Stomach (tissue), 9 donors: ENCODE results near the gene COG4. TPM values are rescaled to one million over a fixed set of nuclear protein-coding genes. Genes with fewer than 3 reads are reported as not detected.

Experiments
- DNase-seq, 2 donors: peaks; one replicate each; pipeline versions ENCODE4 v3.0.0 to v3.0.0-alpha.2; 2013 to 2019
- H3K27ac ChIP-seq, 5 donors: fragments of 200-600 bp in 4 of 5; sonication (generic) in 4 of 5; one replicate each; pipeline ENCODE4 v1.5.1; 2013 to 2019; ENCODE audit warnings: mild to moderate bottlenecking in 1 of 5, moderate library complexity in 1 of 5
- H3K27me3 ChIP-seq, 3 donors: fragments of 200-600 bp; sonication (generic); one replicate each; pipeline ENCODE4 v1.5.1; 2017 to 2019; ENCODE audit warnings: mixed run types in 1 of 3
- H3K36me3 ChIP-seq, 4 donors: fragments of 200-600 bp; sonication (generic); 1 replicate in 3 of 4; 2 replicates in 1 of 4; pipeline ENCODE4 v1.5.1; 2016 to 2019
- H3K4me1 ChIP-seq, 4 donors: fragments of 200-600 bp; sonication (generic); one replicate each; pipeline ENCODE4 v1.5.1; 2016 to 2019
- H3K4me3 ChIP-seq, 4 donors: fragments of 200-600 bp; sonication (generic) in 3 of 4; one replicate each; pipeline ENCODE4 v1.5.1; 2016 to 2019; ENCODE audit warnings: mild to moderate bottlenecking in 1 of 4
- H3K9me3 ChIP-seq, 4 donors: fragments of 200-600 bp; sonication (generic); one replicate each; pipeline ENCODE4 v1.5.1; 2016 to 2019
- CTCF ChIP-seq, 7 experiments: fragments of 450-650 bp in 4 of 7; fragments of 200-600 bp in 3 of 7; sonication (generic) in 3 of 7; IDR thresholded peaks; one replicate each; pipeline ENCODE4 v1.5.1; 2016 to 2019; ENCODE audit warnings: antibody characterized with exemption in 7 of 7, control low read depth in 2 of 7, mild to moderate bottlenecking in 1 of 7
- EP300 ChIP-seq: sonication (generic); formaldehyde crosslinking; IDR thresholded peaks from one replicate; pipeline ENCODE4 v1.6.1; 2017; ENCODE audit warnings: antibody characterized with exemption
- POLR2A ChIP-seq, 4 donors: fragments of 450-650 bp; IDR thresholded peaks; one replicate each; pipeline ENCODE4 v1.6.1; 2016; ENCODE audit warnings: antibody characterized with exemption in 4 of 4, control low read depth in 2 of 4, mild to moderate bottlenecking in 1 of 4, moderate library complexity in 1 of 4
- POLR2AphosphoS5 ChIP-seq, 3 donors: sonication (generic); formaldehyde crosslinking; IDR thresholded peaks; one replicate each; pipeline ENCODE4 v1.6.1; 2016; ENCODE audit warnings: antibody characterized with exemption in 3 of 3
- WGBS, 5 donors: extraction: QIAGEN DNeasy Blood & Tissue Kit in 3 of 5; methylation state at CpG; one replicate each; pipeline versions ENCODE4 v1.1.5 to v1.1.7; 2013 to 2018; 5-methylcytosine and 5-hydroxymethylcytosine counted together
- intact Hi-C: fragments of 100-400 bp; cut with DNase I; formaldehyde crosslinking; loops from one replicate; pipeline ENCODE4 v1.15.1; 2023; ENCODE audit warnings: low total_unique reads
- polyA plus RNA-seq, 3 donors: library from polyadenylated mRNA; stranded (reverse); fragments of 200-250 nt; gene quantifications; one replicate each; pipeline ENCODE4 v1.2.3, GENCODE V29; 2013
- total RNA-seq, 5 donors: library from RNA; depleted of rRNA; stranded (reverse); fragments of >200 nt; gene quantifications; one replicate each; pipeline versions ENCODE4 v1.1.0 to v1.2.3, GENCODE V29; 2014 to 2016
- donor health status: healthy with polysubstance abuse.
- donor health status: Bipolar disorder and iron deficiency.
- donor health status: healthy.

The COG4 gene
- total and polyA plus RNA-seq, 8 donors: 10.7 to 127 (median 37.4) TPM

DNA sequence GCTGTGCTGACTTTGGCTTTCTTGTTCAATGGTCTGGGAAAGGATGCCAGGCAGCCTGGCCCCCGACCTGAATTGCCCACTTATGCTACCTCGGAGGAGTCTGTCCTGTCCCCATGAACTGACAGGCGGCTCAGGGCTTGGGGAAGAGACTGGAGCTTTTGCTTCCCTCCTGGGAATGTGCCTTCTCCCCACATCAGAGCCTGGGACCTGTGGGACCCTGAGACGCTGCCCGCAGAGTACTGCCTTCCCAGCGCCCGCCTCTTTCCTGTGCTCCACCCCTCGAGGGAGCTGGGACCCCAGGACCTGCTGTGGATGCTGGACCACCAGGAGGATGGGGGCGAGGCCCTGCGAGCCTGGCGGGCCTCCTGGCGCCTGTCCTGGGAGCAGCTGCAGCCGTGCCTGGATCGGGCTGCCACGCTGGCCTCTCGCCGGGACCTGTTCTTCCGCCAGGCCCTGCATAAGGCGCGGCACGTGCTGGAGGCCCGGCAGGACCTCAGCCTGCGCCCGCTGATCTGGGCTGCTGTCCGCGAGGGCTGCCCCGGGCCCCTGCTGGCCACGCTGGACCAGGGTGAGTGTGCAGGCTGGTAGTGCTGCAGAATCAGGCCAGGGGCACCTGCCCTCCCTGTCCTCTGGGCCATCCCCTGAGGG lies 50.4 kb downstream of the COG4 start:
- 74 to 92% (median 88%) methylated on average over 19 to 28 of the region's 28 CpGs for WGBS, 5 donors
- intact Hi-C loops: no loop called here

GRCh38 chr16:70470927-70471341 lies 52.4 kb downstream of the COG4 start:
- peak; percentile 61 to 74 for DNase-seq
- TF ChIP-seq POLR2A (IDR thresholded peaks at IDR 0.05): no peak
- TF ChIP-seq CTCF (IDR thresholded peaks at IDR 0.05): peak in 5 of 7 experiments; percentile 13 to 62 (median 49)
- Histone ChIP-seq H3K36me3 (peaks cover 11 to 80% (median 69%) of the 10 kb centered on the region in 4 donors), H3K27me3 (no peaks in the 10 kb centered on the region), H3K27ac (no peak overlapping the region), H3K4me3 (no peak overlapping the region), H3K4me1 (no peaks in the 10 kb centered on the region), H3K9me3 (no peaks in the 10 kb centered on the region)
- intact Hi-C loops: no loop called here
- 49 to 74% (median 64%) methylated on average over 9 to 17 of the region's 17 CpGs for WGBS, 5 donors

More for the DNA sequence above, 50.4 kb downstream of the COG4 start:
- DNase-seq: no peak
- Histone ChIP-seq H3K9me3 (no peaks in the 10 kb centered on the region), H3K27ac (no peak overlapping the region), H3K36me3 (peaks cover 11 to 77% (median 67%) of the 10 kb centered on the region in 4 donors), H3K4me1 (peaks cover 0 to 10% (median 9%) of the 10 kb centered on the region in 4 donors), H3K4me3 (no peak overlapping the region), H3K27me3 (no peaks in the 10 kb centered on the region)
- TF ChIP-seq POLR2AphosphoS5 (IDR thresholded peaks at IDR 0.05) (no peak), POLR2A (IDR thresholded peaks at IDR 0.05) (no peak), CTCF (IDR thresholded peaks at IDR 0.05) (no peak), EP300 (no peak)

GRCh38 chr16:70470141-70470926 lies 53.0 kb downstream of the COG4 start:
- no peak for TF ChIP-seq EP300
- no peak overlapping the region for H3K4me3 ChIP-seq
- H3K9me3 ChIP-seq: no peaks in the 10 kb centered on the region
- no peaks in the 10 kb centered on the region for H3K4me1 ChIP-seq
- 81 to 92% (median 86%) methylated on average over 6 to 10 of the region's 10 CpGs for WGBS, 5 donors
- H3K36me3 ChIP-seq: peaks cover 7 to 80% (median 69%) of the 10 kb centered on the region in 4 donors
- intact Hi-C loops: no loop called here
- H3K27ac ChIP-seq: no peak overlapping the region
- H3K27me3 ChIP-seq: no peaks in the 10 kb centered on the region
- DNase-seq: no peak

DNA sequence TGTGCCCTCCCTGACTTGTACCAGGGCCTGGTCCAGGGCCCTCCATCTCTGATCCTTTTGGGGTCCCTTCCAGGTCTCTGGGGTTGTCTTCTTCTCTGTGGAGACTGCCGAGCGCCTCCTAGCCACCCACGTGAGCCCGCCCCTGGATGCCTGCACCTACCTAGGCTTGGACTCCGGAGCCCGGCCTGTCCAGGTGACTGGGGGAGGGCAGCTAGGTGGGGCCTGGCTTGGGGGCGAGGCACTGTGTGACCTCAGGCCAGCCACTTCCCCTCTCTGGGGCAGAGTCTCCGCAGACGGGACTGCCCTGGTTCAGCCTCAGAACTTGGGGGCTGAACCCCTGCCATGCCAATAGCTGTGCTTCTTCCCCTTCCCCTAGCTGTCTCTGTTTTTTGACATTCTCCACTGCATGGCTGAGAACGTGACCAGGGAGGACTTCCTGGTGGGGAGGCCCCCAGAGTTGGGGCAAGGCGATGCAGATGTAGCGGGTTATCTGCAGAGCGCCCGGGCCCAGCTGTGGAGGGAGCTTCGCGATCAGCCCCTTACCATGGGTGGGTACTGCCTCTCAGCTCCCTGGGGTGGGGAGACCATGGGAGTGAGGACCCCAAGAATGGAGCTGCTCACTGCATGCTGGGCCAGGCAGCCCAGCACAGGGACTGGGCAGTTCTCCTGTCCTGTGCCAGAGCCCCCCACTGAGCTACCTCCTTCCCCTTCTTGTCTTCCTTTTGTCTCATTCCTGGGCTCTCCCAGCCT lies 54.4 kb downstream of the COG4 start:
- peaks cover 9 to 80% (median 69%) of the 10 kb centered on the region in 4 donors for H3K36me3 ChIP-seq
- WGBS, 5 donors: 89 to 95% (median 92%) methylated on average over 16 of the region's 16 CpGs
- TF ChIP-seq POLR2A (IDR thresholded peaks at IDR 0.05): no peak
- H3K27ac ChIP-seq: no peak overlapping the region
- DNase-seq: no peak
- no peaks in the 10 kb centered on the region for H3K27me3 ChIP-seq
- no peaks in the 10 kb centered on the region for H3K9me3 ChIP-seq
- H3K4me3 ChIP-seq: no peak overlapping the region
- H3K4me1 ChIP-seq: no peaks in the 10 kb centered on the region
- intact Hi-C loops: loop anchor here (5.0 kb wide), 1 partner anchor 77 kb away; no protein-coding TSS in a partner anchor

DNA sequence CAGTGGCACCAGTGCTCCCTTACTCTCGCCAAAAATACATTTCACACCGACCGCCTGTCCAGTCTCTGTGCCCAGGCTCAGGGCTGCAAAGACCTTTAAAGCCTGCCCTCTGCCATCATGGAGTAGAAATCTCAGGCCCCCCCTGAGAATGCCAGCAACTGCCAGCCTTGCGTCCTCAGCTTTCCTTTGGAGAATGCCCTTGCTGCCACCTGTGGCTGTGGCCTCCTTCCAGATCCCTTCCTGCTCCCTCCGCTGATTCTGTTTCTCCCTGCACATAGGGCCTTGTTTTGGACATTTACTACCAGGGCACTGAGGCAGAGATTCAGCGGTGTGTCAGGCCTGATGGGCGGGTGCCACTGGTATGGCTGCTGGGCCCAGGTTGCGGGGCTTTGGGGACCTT lies 55.7 kb downstream of the COG4 start:
- Histone ChIP-seq H3K27me3 (no peaks in the 10 kb centered on the region), H3K4me3 (no peak overlapping the region), H3K9me3 (no peaks in the 10 kb centered on the region), H3K36me3 (peaks cover 12 to 79% (median 65%) of the 10 kb centered on the region in 4 donors), H3K4me1 (no peaks in the 10 kb centered on the region), H3K27ac (no peak overlapping the region)
- DNase-seq: no peak
- 95 to 98% (median 96%) methylated on average over 8 of the region's 8 CpGs for WGBS, 5 donors
- intact Hi-C loops: loop anchor here (5.0 kb wide), 1 partner anchor 75 kb away; no protein-coding TSS in a partner anchor
- no peak for TF ChIP-seq POLR2A (IDR thresholded peaks at IDR 0.05)
- TF ChIP-seq EP300: no peak
- no peak for TF ChIP-seq POLR2AphosphoS5 (IDR thresholded peaks at IDR 0.05)
- TF ChIP-seq CTCF (IDR thresholded peaks at IDR 0.05): no peak
